H1 (cell line): Measurements from ENCODE around the gene UBE2L6. TPM values are rescaled to one million over a fixed set of nuclear protein-coding genes. Genes with fewer than 3 reads are reported as not detected.
A peak's percentile ranks its signal among the peaks of the same experiment; 100 is the strongest.

Experiments used
- ATF3 ChIP-seq: IDR thresholded peaks from 2 replicates; pipeline ENCODE4 v1.6.1; 2011; ENCODE audit warnings: low read depth, mild to moderate bottlenecking, low read length; ENCODE audit not compliant: insufficient read depth
- CHD2 ChIP-seq: IDR thresholded peaks from 2 replicates; pipeline ENCODE4 v1.6.1; 2012; ENCODE audit warnings: low read length, improper control_type of control experiment
- CTCF ChIP-seq, 3 experiments: IDR thresholded peaks; 1 replicate in 2 of 3; 2 replicates in 1 of 3; pipeline versions ENCODE4 v1.5.1 to v1.6.1; 2011; ENCODE audit warnings: low read length in 3 of 3, mild to moderate bottlenecking in 3 of 3, inconsistent platforms in 2 of 3, low read depth in 1 of 3, moderate library complexity in 1 of 3; ENCODE audit not compliant: insufficient read depth in 1 of 3; ENCODE audit errors: control extremely low read depth in 1 of 3
- GABPA ChIP-seq: IDR thresholded peaks from 2 replicates; pipeline ENCODE4 v1.6.1; 2011; ENCODE audit warnings: mild to moderate bottlenecking, low read length, moderate library complexity, borderline replicate concordance; ENCODE audit not compliant: insufficient read depth
- JUN ChIP-seq: IDR thresholded peaks from 2 replicates; pipeline ENCODE4 v1.6.1; 2011; ENCODE audit warnings: low read depth, mild to moderate bottlenecking, improper control_type of control experiment, low read length
- KDM5A ChIP-seq: fragments of 200-600 bp; IDR thresholded peaks from 2 replicates; pipeline ENCODE4 v1.7.1; 2012; ENCODE audit warnings: mild to moderate bottlenecking, low read length, inconsistent platforms, mixed read lengths
- MAX ChIP-seq: IDR thresholded peaks from 2 replicates; pipeline ENCODE4 v1.6.1; 2012; ENCODE audit warnings: inconsistent platforms
- NANOG ChIP-seq: IDR thresholded peaks from 2 replicates; pipeline ENCODE4 v1.6.1; 2011; ENCODE audit warnings: low read length, low read depth, mild to moderate bottlenecking, inconsistent platforms; ENCODE audit not compliant: insufficient read depth, poor library complexity, severe bottlenecking
- POLR2A ChIP-seq, 2 experiments: IDR thresholded peaks; 1 replicate in 1 of 2; 2 replicates in 1 of 2; pipeline ENCODE4 v1.6.1; 2011; ENCODE audit warnings: low read depth in 2 of 2, low read length in 2 of 2, mild to moderate bottlenecking in 2 of 2; ENCODE audit errors: control extremely low read depth in 1 of 2
- POU5F1 ChIP-seq: IDR thresholded peaks from 2 replicates; pipeline ENCODE4 v1.6.1; 2011; ENCODE audit warnings: low read depth, mild to moderate bottlenecking, low read length, moderate library complexity
- RBBP5 ChIP-seq: IDR thresholded peaks from 2 replicates; pipeline ENCODE4 v1.7.1; 2012; ENCODE audit warnings: low read depth, mild to moderate bottlenecking, inconsistent platforms, low read length, moderate library complexity, borderline replicate concordance
- SP2 ChIP-seq: IDR thresholded peaks from 2 replicates; pipeline ENCODE4 v1.6.1; 2012; ENCODE audit warnings: mild to moderate bottlenecking, low read length, inconsistent platforms
- USF2 ChIP-seq: IDR thresholded peaks from 2 replicates; pipeline ENCODE4 v1.6.1; 2011; ENCODE audit warnings: low read length, improper control_type of control experiment
- polyA plus RNA-seq, 7 experiments: library from polyadenylated mRNA; depleted of rRNA in 3 of 7; stranded (reverse) in 5 of 7; unstranded in 2 of 7; fragments of >200 nt in 5 of 7; fragments of 200-250 nt in 2 of 7; gene quantifications; 1 replicate in 5 of 7; 2 replicates in 1 of 7; 4 replicates in 1 of 7; pipeline versions ENCODE4 v1.2.1 to v1.2.3, GENCODE V29; 2011 to 2013; ENCODE audit warnings: missing spikeins in 2 of 7, mixed read lengths in 2 of 7
- total RNA-seq: library from RNA; stranded (reverse); fragmentation: NEBNext Ultra II Directional; extraction: Animal tissue kit (Norgen Biotek cat#: 25700); gene quantifications from 2 replicates; pipeline ENCODE4 v1.2.1, GENCODE V29; 2021

UBE2L6 gene
- total and polyA plus RNA-seq, 2 of the 8 experiments (the other 6 are each of a cell fraction or from before 2014, with no cell fraction given) = 67.8 to 89.2 TPM

- TF ChIP-seq JUN (no peak), CTCF (IDR thresholded peaks at IDR 0.05; ENCODE audit: control extremely low read depth in 1 of 3, insufficient read depth in 1 of 3, low read depth in 1 of 3, low read length in 3 of 3) (no peak), USF2 (no peak), GABPA (peak; percentile 69; the same call in 1 of the 2 replicates), POU5F1 (no peak), KDM5A (0 out of 2 replicates have a peak, but pooled peaks have one; percentile 10), POLR2A (IDR thresholded peaks at IDR 0.05; ENCODE audit: control extremely low read depth in 1 of 2, low read depth in 2 of 2, low read length in 2 of 2) (peak in 1 of 2 experiments; percentile 65; a peak in 1 of 3 replicates), CHD2 (no peak), RBBP5 (no peak), MAX (peak; percentile 76; the same call in 1 of the 2 replicates), NANOG (no peak), SP2 (peak; percentile 99), ATF3 (no peak)
These were observed 36.6 kb downstream of the UBE2L6 start, which contains the start of gene TIMM10 (continued) for GRCh38 chr11:57530596-57531507.
